ENCODE measurements around the gene NAV2.

Gene NAV2

DNA sequence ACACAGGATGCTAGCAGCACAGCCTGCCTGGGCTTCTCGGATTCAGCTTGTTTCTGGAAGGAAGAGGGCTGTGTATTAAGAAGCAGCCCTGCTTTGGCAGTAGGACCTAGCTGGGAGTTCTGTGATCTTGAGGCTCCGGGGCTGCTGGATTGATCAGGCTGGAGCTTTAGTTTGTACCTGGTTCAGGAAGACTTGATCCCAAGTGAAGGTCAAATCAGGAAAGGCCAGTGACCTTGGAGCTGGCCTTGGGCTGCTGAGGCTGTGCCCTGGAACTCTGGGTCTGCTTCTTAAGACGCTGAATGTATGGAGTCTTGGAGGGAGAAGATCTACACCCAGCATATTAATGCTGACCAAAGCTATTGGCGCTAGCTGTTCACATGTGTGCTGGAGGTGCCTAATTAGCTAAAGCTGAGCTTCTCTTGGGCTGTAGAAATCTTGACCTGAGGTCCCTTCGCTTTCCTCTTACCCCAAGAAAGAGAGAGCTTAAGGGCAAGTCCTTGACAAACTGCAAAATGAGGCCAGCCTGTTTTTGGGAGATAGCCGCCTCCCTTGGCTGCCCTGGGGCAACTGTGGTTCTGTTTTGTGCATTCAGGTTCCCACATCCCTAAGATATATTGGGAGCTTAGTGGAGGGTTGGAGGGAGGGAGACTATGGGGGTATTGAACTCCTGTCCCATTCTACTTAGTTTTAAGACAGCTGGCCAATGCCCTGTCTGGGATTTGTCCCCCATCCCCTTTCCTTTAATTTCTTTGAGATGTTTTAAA, 311.7 kb downstream of the NAV2 start:
- in situ Hi-C loops (cut with HindIII; ENCODE audit: low sequenced_read_pairs), result loop anchor here (5.0 kb wide), 1 partner anchor 73 kb away; no protein-coding TSS in a partner anchor
- peak overlapping the region; percentile 48 for H3K4me3 ChIP-seq (ENCODE audit: low read depth, low read length)
- TF ChIP-seq CTCF (IDR thresholded peaks at IDR 0.05; ENCODE audit: low read depth, low read length, missing control alignments), result no peak
- DNase-seq (ENCODE audit: low read depth), result no peak

GRCh38 chr11:20025332-20025840, 312.7 kb downstream of the NAV2 start:
- TF ChIP-seq CTCF (IDR thresholded peaks at IDR 0.05; ENCODE audit: low read depth, low read length, missing control alignments), result no peak
- DNase-seq (ENCODE audit: low read depth), result no peak
- peak overlapping the region; percentile 48 for H3K4me3 ChIP-seq (ENCODE audit: low read depth, low read length)
- in situ Hi-C loops (cut with HindIII; ENCODE audit: low sequenced_read_pairs), result no loop called here

- no peak overlapping the region for H3K4me3 ChIP-seq (ENCODE audit: low read depth, low read length)
- in situ Hi-C loops (cut with HindIII; ENCODE audit: low sequenced_read_pairs), result no loop called here
- no peak for TF ChIP-seq CTCF (IDR thresholded peaks at IDR 0.05; ENCODE audit: low read depth, low read length, missing control alignments)
- DNase-seq (ENCODE audit: low read depth), result no peak
Measured at GRCh38 chr11:20026629-20027555, 314.3 kb downstream of the NAV2 start.

DNA sequence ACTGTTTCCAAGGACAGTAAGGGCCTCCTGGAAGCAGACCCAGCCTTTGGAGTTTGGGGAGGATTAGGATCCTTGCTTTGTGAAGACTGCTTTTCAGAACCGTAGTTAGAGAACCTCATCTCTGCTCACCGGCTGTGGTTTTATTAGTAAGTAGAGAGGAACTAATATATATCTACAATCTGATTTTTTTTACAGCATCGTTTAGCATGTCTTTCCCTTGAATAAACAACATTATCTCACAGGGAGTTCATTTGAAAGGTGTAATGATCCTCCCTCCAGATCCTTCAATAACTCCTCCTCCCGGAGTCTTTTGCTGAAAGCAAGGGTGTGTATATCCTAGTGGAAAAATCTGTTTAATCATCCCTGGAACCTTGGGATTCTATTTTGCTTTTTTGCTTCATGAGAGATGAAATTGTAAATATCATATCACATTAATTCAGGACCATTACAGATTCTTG, 314.9 kb downstream of the NAV2 start:
- in situ Hi-C loops (cut with HindIII; ENCODE audit: low sequenced_read_pairs), result no loop called here
- DNase-seq (ENCODE audit: low read depth), result no peak
- H3K4me3 ChIP-seq (ENCODE audit: low read depth, low read length), result no peak overlapping the region
- TF ChIP-seq CTCF (IDR thresholded peaks at IDR 0.05; ENCODE audit: low read depth, low read length, missing control alignments), result no peak

DNA sequence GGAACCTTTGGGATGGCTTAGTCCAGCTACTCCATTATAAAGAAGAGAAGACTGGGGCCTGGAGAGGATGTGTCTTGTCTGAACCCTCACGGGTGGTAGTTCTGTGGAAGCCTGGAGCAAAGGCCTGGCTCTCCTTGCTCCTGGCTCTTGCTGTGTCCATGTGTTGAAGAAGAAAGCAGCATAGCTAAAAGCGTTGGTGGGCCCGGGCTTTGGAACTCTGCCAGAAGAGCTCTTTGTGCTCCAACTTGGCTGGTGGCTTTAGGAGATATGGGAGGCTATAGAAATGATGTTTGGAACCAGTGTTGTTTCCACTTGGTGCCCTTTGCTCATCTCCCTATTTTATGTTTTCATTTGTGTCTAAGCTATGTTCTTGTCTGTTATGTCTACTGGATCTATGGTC, 316.6 kb downstream of the NAV2 start:
- in situ Hi-C loops (cut with HindIII; ENCODE audit: low sequenced_read_pairs), result no loop called here
- DNase-seq (ENCODE audit: low read depth), result no peak
- no peak overlapping the region for H3K4me3 ChIP-seq (ENCODE audit: low read depth, low read length)
- no peak for TF ChIP-seq CTCF (IDR thresholded peaks at IDR 0.05; ENCODE audit: low read depth, low read length, missing control alignments)

DNA sequence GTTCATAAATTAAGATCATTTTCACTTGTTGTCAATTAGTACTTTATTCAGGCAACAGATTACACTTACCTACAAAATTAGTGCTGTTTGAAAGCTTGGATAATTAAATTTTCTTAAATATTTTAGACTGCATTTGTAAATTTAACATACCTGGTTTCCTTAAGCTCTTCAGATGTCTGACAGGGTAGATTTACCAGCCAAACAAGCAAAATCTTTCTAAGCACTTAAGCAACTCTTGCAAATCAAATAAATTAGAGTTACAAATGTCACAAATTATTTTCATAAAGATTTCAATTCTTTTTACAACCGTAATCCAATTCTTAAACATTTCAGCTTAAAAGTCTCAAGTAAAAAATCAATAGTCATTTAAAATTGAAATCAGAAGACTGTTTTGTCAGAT, 317.8 kb downstream of the NAV2 start:
- no peak for DNase-seq (ENCODE audit: low read depth)
- in situ Hi-C loops (cut with HindIII; ENCODE audit: low sequenced_read_pairs), result no loop called here
- H3K4me3 ChIP-seq (ENCODE audit: low read depth, low read length), result no peak overlapping the region
- no peak for TF ChIP-seq CTCF (IDR thresholded peaks at IDR 0.05; ENCODE audit: low read depth, low read length, missing control alignments)

Data from astrocyte of the cerebellum (primary cell).